GM12878 (cell line): ENCODE measurements around the gene CNGA1. TPM values are rescaled to one million over a fixed set of nuclear protein-coding genes. Genes with fewer than 3 reads are reported as not detected.

Source experiments
- ATAC-seq: fragments of 200-7000 bp; cut with Tn5 transposase; 3 replicates; pipeline ENCODE4 v1.9.1; 2020; ENCODE audit warnings: mild to moderate bottlenecking, moderate library complexity
- BruUV-seq: library from RNA; stranded (reverse); fragments of 400-500 nt; replicated peaks from 2 replicates; lab custom pipeline; 2021; lab: Mats Ljungman, UMichigan
- CTCF ChIA-PET: fragments of 300-600 bp; sonication (Branson Sonifier 250); formaldehyde crosslinking; extraction: SDS; loops from one replicate; lab custom pipeline; 2021; ENCODE audit warnings: inconsistent platforms; lab: Yijun Ruan, JAX
- POLR2A ChIA-PET: fragments of 350-600 bp; formaldehyde crosslinking; extraction: SDS; loops from one replicate; lab custom pipeline; 2021; ENCODE audit warnings: inconsistent platforms; lab: Charles Lee
- RAD21 ChIA-PET: fragments of 300-600 bp; sonication (Branson Sonifier 250); formaldehyde crosslinking; loops from one replicate; lab custom pipeline; 2023; ENCODE audit warnings: antibody characterized with exemption; ENCODE audit not compliant: unreplicated experiment; lab: Charles Lee
- SMC1A ChIA-PET: fragments of 300-600 bp; sonication (Branson Sonifier 250); formaldehyde crosslinking; loops from one replicate; lab custom pipeline; 2023; ENCODE audit not compliant: unreplicated experiment, uncharacterized antibody; lab: Charles Lee
- DNase-seq: peaks from one replicate; pipeline ENCODE4 v3.0.0-alpha.2; 2011; ENCODE audit warnings: low read depth, low spot score
- FAIRE-seq: peaks from 3 replicates; lab custom pipeline; 2011; peaks lifted over from hg19 to GRCh38; lab: Jason Lieb, UNC
- H2AFZ ChIP-seq: 2 replicates; pipeline ENCODE4 v1.6.0; 2011; ENCODE audit warnings: low read depth, low read length, control low read depth; ENCODE audit not compliant: control insufficient read depth
- H3K27ac ChIP-seq: 2 replicates; pipeline ENCODE4 v1.5.1; 2011; ENCODE audit warnings: control low read depth; ENCODE audit not compliant: control insufficient read depth, insufficient read depth
- H3K27me3 ChIP-seq, 2 experiments: replicated peaks in 1 of 2; 2 replicates each; pipeline versions ENCODE4 v1.6.0 to v1.6.1; 2011; ENCODE audit warnings: low read length in 1 of 2; ENCODE audit not compliant: control insufficient read depth in 2 of 2, insufficient read depth in 2 of 2
- H3K36me3 ChIP-seq, 2 experiments: 2 replicates each; pipeline ENCODE4 v1.5.1; 2011; ENCODE audit warnings: low read length in 1 of 2; ENCODE audit not compliant: control insufficient read depth in 2 of 2, insufficient read depth in 2 of 2
- H3K4me1 ChIP-seq: 2 replicates; pipeline ENCODE4 v1.6.1; 2011; ENCODE audit warnings: mild to moderate bottlenecking, low read length, moderate library complexity, mixed read lengths; ENCODE audit not compliant: control insufficient read depth, insufficient read depth
- H3K4me2 ChIP-seq: 2 replicates; pipeline ENCODE4 v1.6.0; 2011; ENCODE audit warnings: control low read depth; ENCODE audit not compliant: control insufficient read depth, insufficient read depth
- H3K4me3 ChIP-seq: fragments of 200-600 bp; sonication (generic); 2 replicates; pipeline ENCODE4 v1.5.1; 2016
- H3K79me2 ChIP-seq: 2 replicates; pipeline ENCODE4 v1.6.0; 2011; ENCODE audit warnings: low read length; ENCODE audit not compliant: control insufficient read depth, insufficient read depth
- H3K9ac ChIP-seq: 2 replicates; pipeline ENCODE4 v1.8.0; 2011; ENCODE audit warnings: low read length, control low read depth, mixed read lengths; ENCODE audit not compliant: control insufficient read depth, insufficient read depth
- H3K9me3 ChIP-seq: replicated peaks from 3 replicates; pipeline ENCODE4 v1.5.1; 2011; ENCODE audit warnings: mild to moderate bottlenecking, low read length; ENCODE audit not compliant: control insufficient read depth, insufficient read depth
- H4K20me1 ChIP-seq: 2 replicates; pipeline ENCODE4 v1.6.0; 2011; ENCODE audit not compliant: control insufficient read depth, insufficient read depth
- BHLHE40 ChIP-seq, 2 experiments: fragments of 450-650 bp in 1 of 2; IDR thresholded peaks; 2 replicates each; pipeline ENCODE4 v1.6.1; 2011 to 2017; ENCODE audit warnings: low read depth in 2 of 2, borderline replicate concordance in 1 of 2, improper control_type of control experiment in 1 of 2, low read length in 1 of 2, mild to moderate bottlenecking in 1 of 2
- CBX3 ChIP-seq: fragments of 200-600 bp; sonication (generic); IDR thresholded peaks from 2 replicates; pipeline ENCODE4 v1.6.1; 2016; ENCODE audit warnings: low read depth, borderline replicate concordance
- CBX5 ChIP-seq: sonication (generic); IDR thresholded peaks from 2 replicates; pipeline ENCODE4 v1.6.1; 2016; ENCODE audit warnings: low read depth, moderate library complexity, mild to moderate bottlenecking, inconsistent platforms
- CEBPB ChIP-seq, 2 experiments: fragments of 150-350 bp in 1 of 2; IDR thresholded peaks; 2 replicates each; pipeline ENCODE4 v1.6.1; 2012 to 2014; ENCODE audit warnings: low read depth in 2 of 2, low read length in 2 of 2, borderline replicate concordance in 1 of 2, inconsistent platforms in 1 of 2
- CREM ChIP-seq: IDR thresholded peaks from 2 replicates; pipeline ENCODE4 v1.6.1; 2014; ENCODE audit warnings: antibody characterized with exemption, low read depth
- ESRRA ChIP-seq: IDR thresholded peaks from 2 replicates; pipeline ENCODE4 v1.6.1; 2012; ENCODE audit warnings: mild to moderate bottlenecking, low read length, improper control_type of control experiment
- EZH2 ChIP-seq: IDR thresholded peaks from 2 replicates; pipeline ENCODE4 v1.6.1; 2012; ENCODE audit warnings: low read depth, mild to moderate bottlenecking, control low read depth, inconsistent platforms, low read length, borderline replicate concordance; ENCODE audit not compliant: control insufficient read depth
- LARP7 ChIP-seq: fragments of 450-650 bp; IDR thresholded peaks from 2 replicates; pipeline ENCODE4 v1.6.1; 2017; ENCODE audit warnings: mild to moderate bottlenecking
- MEF2B ChIP-seq: fragments of 450-650 bp; IDR thresholded peaks from 2 replicates; pipeline ENCODE4 v1.6.1; 2018; ENCODE audit warnings: mild to moderate bottlenecking, moderate library complexity; ENCODE audit not compliant: partially characterized antibody, poor library complexity, severe bottlenecking
- MYB ChIP-seq: fragments of 150-350 bp; IDR thresholded peaks from 2 replicates; pipeline ENCODE4 v1.6.1; 2014; ENCODE audit warnings: mild to moderate bottlenecking, low read depth, low read length, borderline replicate concordance
- POLR2AphosphoS2 ChIP-seq: IDR thresholded peaks from 2 replicates; pipeline ENCODE4 v1.6.1; 2011; ENCODE audit warnings: low read depth, mild to moderate bottlenecking, low read length, improper control_type of control experiment, moderate library complexity
- RCOR1 ChIP-seq: conservative IDR thresholded peaks from 2 replicates; pipeline ENCODE4 v1.6.1; 2012; ENCODE audit warnings: low read depth, low read length, improper control_type of control experiment
- SMC3 ChIP-seq: IDR thresholded peaks from 2 replicates; pipeline ENCODE4 v1.6.1; 2011; ENCODE audit warnings: low read length, improper control_type of control experiment, borderline replicate concordance
- SREBF2 ChIP-seq: IDR thresholded peaks from 2 replicates; pipeline ENCODE4 v1.6.1; 2012; ENCODE audit warnings: mild to moderate bottlenecking, low read length
- TARDBP ChIP-seq: IDR thresholded peaks from 2 replicates; pipeline ENCODE4 v1.6.1; 2016; ENCODE audit warnings: borderline replicate concordance
- ZBED1 ChIP-seq: IDR thresholded peaks from 2 replicates; pipeline ENCODE4 v1.6.1; 2016; ENCODE audit warnings: borderline replicate concordance
- ZNF274 ChIP-seq: IDR thresholded peaks from one replicate; pipeline ENCODE4 v1.8.0; 2011; ENCODE audit not compliant: insufficient read length, insufficient read depth
- WGBS: methylation state at CpG from one replicate; pipeline ENCODE4 v1.1.6; 2016; ENCODE audit warnings: low lambda C conversion rate; ENCODE audit not compliant: insufficient replicate concordance, insufficient coverage; ENCODE audit errors: missing lambda C conversion rate; 5-methylcytosine and 5-hydroxymethylcytosine counted together
- in situ Hi-C: fragments of 300-500 bp; cut with MboI; formaldehyde crosslinking; loops from 9 replicates; pipeline ENCODE4 v1.14.3; 2018; ENCODE audit warnings: mixed read lengths
- intact Hi-C: fragments of 100-400 bp; cut with micrococcal nuclease; formaldehyde crosslinking; loops from one replicate; pipeline ENCODE4 v1.14.2; 2022; ENCODE audit not compliant: unreplicated experiment
- polyA plus RNA-seq, 11 experiments: library from polyadenylated mRNA; depleted of rRNA in 4 of 11; unstranded in 6 of 11; stranded (reverse) in 5 of 11; fragments of >200 nt; fragmentation: Nextera tagmentation in 4 of 11; fragmentation: Illumina TruSeq in 1 of 11; extraction: Ambion mirVana in 4 of 11; extraction: Trizol in 1 of 11; gene quantifications; 1 replicate in 1 of 11; 2 replicates in 10 of 11; pipeline versions ENCODE4 v1.2.1 to v1.2.3, GENCODE V29; 2011 to 2016; ENCODE audit warnings: inconsistent platforms in 2 of 11, missing spikeins in 2 of 11, low read depth in 1 of 11
- total RNA-seq, 4 experiments: library from RNA; depleted of rRNA in 3 of 4; stranded (reverse); fragments of >200 nt in 3 of 4; fragmentation: Illumina TruSeq in 1 of 4; extraction: Trizol in 1 of 4; gene quantifications; 2 replicates each; pipeline versions ENCODE4 v1.2.1 to v1.2.3, GENCODE V29; 2013 to 2021

Gene CNGA1
- total and polyA plus RNA-seq, 10 of the 15 experiments (the other 5 are each of a cell fraction or from before 2014, with no cell fraction given), result 0.38 to 14.2 (median 5.1) TPM

GRCh38 chr4:47936336-47936735 is 80.1 kb downstream of the CNGA1 start:
- no peak overlapping the region for H3K4me2 ChIP-seq
- no peaks in the 10 kb centered on the region for H3K4me1 ChIP-seq
- POLR2A ChIA-PET, result no interaction called here
- ATAC-seq (no peak), DNase-seq (no peak), FAIRE-seq (no peak)
- H3K9ac ChIP-seq, result no peak overlapping the region
- H4K20me1 ChIP-seq, result no peaks in the 10 kb centered on the region
- no peaks in the 10 kb centered on the region for H3K27me3 ChIP-seq
- no peak overlapping the region for H2AFZ ChIP-seq
- SMC1A ChIA-PET, result interaction anchor here (0.6 kb wide), 1 partner anchor 144 kb away, joined by 4 read pairs; no protein-coding TSS in a partner anchor
- CTCF ChIA-PET, result interaction anchor here (1.6 to 2.0 kb wide), 2 partner anchors 97 to 231 kb away, joined by 5 read pairs; no protein-coding TSS in a partner anchor
- no peak overlapping the region for H3K4me3 ChIP-seq
- H3K79me2 ChIP-seq, result no peaks in the 10 kb centered on the region
- no peaks in the 10 kb centered on the region for H3K9me3 ChIP-seq
- RAD21 ChIA-PET, result no interaction called here
- TF ChIP-seq POLR2AphosphoS2 (no peak), TARDBP (no peak), BHLHE40 (IDR thresholded peaks at IDR 0.05; ENCODE audit: borderline replicate concordance in 1 of 2, low read depth in 2 of 2, low read length in 1 of 2) (no peak), MEF2B (no peak), EZH2 (no peak), CBX5 (no peak), SREBF2 (no peak), LARP7 (no peak), ZBED1 (no peak), MYB (no peak), SMC3 (no peak), ZNF274 (no peak), CEBPB (IDR thresholded peaks at IDR 0.05; ENCODE audit: borderline replicate concordance in 1 of 2, low read depth in 2 of 2, low read length in 2 of 2) (no peak), CBX3 (no peak), CREM (no peak), ESRRA (no peak), RCOR1 (no peak)
- in situ Hi-C loops, result no loop called here
- no peaks in the 10 kb centered on the region for H3K36me3 ChIP-seq
- no TSS peak for BruUV-seq
- WGBS, result 56% methylated on average over 6 of the region's 6 CpGs
- no peak overlapping the region for H3K27ac ChIP-seq
- intact Hi-C loops, result no loop called here
